Endothelial cell of umbilical vein (primary cell): ENCODE data around the gene AP4B1. TPM values are rescaled to one million over a fixed set of nuclear protein-coding genes. Genes with fewer than 3 reads are reported as not detected.

ENCODE experiments used
- BruUV-seq: library from RNA; stranded (reverse); fragments of 400-500 nt; replicated peaks from 2 replicates; lab custom pipeline; 2021; lab: Mats Ljungman, UMichigan
- CTCF ChIA-PET: fragments of 300-600, 350-600 bp; sonication (Branson Sonifier 250); formaldehyde crosslinking; loops from one replicate; lab custom pipeline; 2021; ENCODE audit warnings: antibody characterized with exemption, inconsistent platforms; lab: Charles Lee
- POLR2A ChIA-PET: fragments of 300-600, 350-600 bp; sonication (Branson Sonifier 250); formaldehyde crosslinking; loops from one replicate; lab custom pipeline; 2021; ENCODE audit warnings: antibody characterized with exemption, inconsistent platforms; lab: Charles Lee
- DNase-seq: peaks from one replicate; pipeline ENCODE4 v3.0.0-alpha.2; 2011; ENCODE audit warnings: low read depth, low spot score
- FAIRE-seq: peaks from 2 replicates; lab custom pipeline; 2011; peaks lifted over from hg19 to GRCh38; lab: Jason Lieb, UNC
- H2AFZ ChIP-seq: 2 replicates; pipeline ENCODE4 v1.6.0; 2012; ENCODE audit warnings: low read depth, low read length, control low read depth, inconsistent platforms
- H3K27ac ChIP-seq: 2 replicates; pipeline ENCODE4 v1.5.1; 2011; ENCODE audit warnings: low read depth, mild to moderate bottlenecking, control low read depth, low read length, moderate library complexity; ENCODE audit not compliant: insufficient read depth
- H3K27me3 ChIP-seq, 2 experiments: 2 replicates each; pipeline versions ENCODE4 v1.6.0 to v1.6.1; 2011; ENCODE audit warnings: low read length in 2 of 2, mixed read lengths in 1 of 2; ENCODE audit not compliant: control insufficient read depth in 2 of 2, insufficient read depth in 2 of 2
- H3K36me3 ChIP-seq, 2 experiments: 2 replicates in 1 of 2; 3 replicates in 1 of 2; pipeline ENCODE4 v1.5.1; 2011; ENCODE audit warnings: low read length in 2 of 2, mild to moderate bottlenecking in 1 of 2, moderate library complexity in 1 of 2; ENCODE audit not compliant: control insufficient read depth in 2 of 2, insufficient read depth in 2 of 2; ENCODE audit errors: extremely low read depth in 1 of 2
- H3K4me1 ChIP-seq: 3 replicates; pipeline ENCODE4 v1.5.1; 2011; ENCODE audit warnings: mild to moderate bottlenecking, low read length; ENCODE audit not compliant: control insufficient read depth, insufficient read depth; ENCODE audit errors: extremely low read depth
- H3K4me2 ChIP-seq: 2 replicates; pipeline ENCODE4 v1.6.1; 2011; ENCODE audit warnings: low read length, control low read depth, mixed read lengths; ENCODE audit not compliant: insufficient read depth
- H3K4me3 ChIP-seq, 3 experiments: fragments of 200-600 bp in 1 of 3; sonication (generic), shearing (Covaris generic) in 1 of 3; replicated peaks in 1 of 3; 2 replicates each; pipeline ENCODE4 v1.5.1; 2011 to 2016; ENCODE audit warnings: control low read depth in 3 of 3, low read length in 3 of 3, mild to moderate bottlenecking in 2 of 3, inconsistent platforms in 1 of 3, low read depth in 1 of 3, moderate library complexity in 1 of 3; ENCODE audit not compliant: insufficient read depth in 1 of 3
- H3K79me2 ChIP-seq: 2 replicates; pipeline ENCODE4 v1.6.0; 2012; ENCODE audit warnings: low read length, inconsistent platforms; ENCODE audit not compliant: control insufficient read depth, insufficient read depth
- H3K9ac ChIP-seq: replicated peaks from 2 replicates; pipeline ENCODE3; 2011; ENCODE audit warnings: low read length, control low read depth; ENCODE audit not compliant: insufficient read depth; ENCODE audit errors: extremely low read depth
- H3K9me1 ChIP-seq: replicated peaks from 3 replicates; pipeline ENCODE4 v1.6.0; 2011; ENCODE audit warnings: mild to moderate bottlenecking, low read length; ENCODE audit not compliant: control insufficient read depth, insufficient read depth; ENCODE audit errors: extremely low read depth
- H3K9me3 ChIP-seq: replicated peaks from 2 replicates; pipeline ENCODE4 v1.5.1; 2012; ENCODE audit warnings: low read length, inconsistent platforms; ENCODE audit not compliant: control insufficient read depth, insufficient read depth
- H4K20me1 ChIP-seq: replicated peaks from 2 replicates; pipeline ENCODE3; 2011; ENCODE audit warnings: mild to moderate bottlenecking, low read length; ENCODE audit not compliant: control insufficient read depth, insufficient read depth; ENCODE audit errors: extremely low read depth
- EZH2 ChIP-seq: IDR thresholded peaks from 2 replicates; pipeline ENCODE4 v1.6.1; 2012; ENCODE audit warnings: borderline replicate concordance, low read depth, mild to moderate bottlenecking, moderate library complexity, low read length, inconsistent platforms; ENCODE audit not compliant: severe bottlenecking
- FOS ChIP-seq: IDR thresholded peaks from 2 replicates; pipeline ENCODE4 v1.6.1; 2011; ENCODE audit warnings: mild to moderate bottlenecking, low read length, moderate library complexity, borderline replicate concordance; ENCODE audit not compliant: insufficient read depth
- GATA2 ChIP-seq: IDR thresholded peaks from 2 replicates; pipeline ENCODE4 v1.7.0; 2011; ENCODE audit warnings: low read depth, mild to moderate bottlenecking, moderate library complexity, mixed read lengths, low read length; ENCODE audit not compliant: insufficient read length, insufficient read depth
- JUN ChIP-seq: IDR thresholded peaks from 2 replicates; pipeline ENCODE4 v1.6.1; 2011; ENCODE audit warnings: borderline replicate concordance, low read depth; ENCODE audit not compliant: insufficient read length, insufficient read depth
- MYC ChIP-seq: IDR thresholded peaks from one replicate; pipeline ENCODE4 v1.6.1; 2011; ENCODE audit warnings: mild to moderate bottlenecking, low read depth, low read length
- POLR2A ChIP-seq: IDR thresholded peaks from 2 replicates; pipeline ENCODE4 v1.6.1; 2012; ENCODE audit warnings: low read depth, mild to moderate bottlenecking, control low read depth, low read length
- POLR2AphosphoS5 ChIP-seq: IDR thresholded peaks from 2 replicates; pipeline ENCODE4 v1.6.1; 2012; ENCODE audit warnings: low read depth, mild to moderate bottlenecking, control low read depth, low read length, moderate library complexity; ENCODE audit not compliant: insufficient read depth
- dilution Hi-C: fragments of 300-500 bp; cut with MboI; formaldehyde crosslinking; loops from one replicate; pipeline ENCODE4 v1.15.0; 2019; ENCODE audit warnings: low sequenced_read_pairs; ENCODE audit not compliant: extremely low pct_ligation_motif_present
- intact Hi-C: fragments of 100-400 bp; cut with micrococcal nuclease; formaldehyde crosslinking; loops from one replicate; pipeline ENCODE4 v1.10.0; 2022
- polyA plus RNA-seq, 4 experiments: library from polyadenylated mRNA; depleted of rRNA in 3 of 4; stranded (reverse) in 3 of 4; unstranded in 1 of 4; fragments of >200 nt; gene quantifications; 2 replicates each; pipeline versions ENCODE4 v1.2.1 to v1.2.3, GENCODE V29; 2011 to 2012; ENCODE audit warnings: missing spikeins in 1 of 4
- total RNA-seq: library from RNA; stranded (reverse); gene quantifications from 2 replicates; pipeline ENCODE4 v1.2.3, GENCODE V29; 2021
- TF ChIP-seq, protein P1 (sequence below): IDR thresholded peaks from 2 replicates; pipeline ENCODE4 v1.6.1; 2011; ENCODE audit not compliant: insufficient read depth, insufficient read length
- TF ChIP-seq, protein P2 (sequence below), 2 donors: IDR thresholded peaks; 1 replicate in 1 of 2; 2 replicates in 1 of 2; pipeline ENCODE4 v1.5.1; 2011; ENCODE audit warnings: low read length in 2 of 2, mild to moderate bottlenecking in 2 of 2, moderate library complexity in 2 of 2, control low read depth in 1 of 2, inconsistent platforms in 1 of 2, low read depth in 1 of 2; ENCODE audit not compliant: insufficient read depth in 1 of 2; ENCODE audit errors: extremely low read depth in 1 of 2

AP4B1 gene
- total and polyA plus RNA-seq, 2 donors (not counting 3 experiments of a cell fraction or from before 2014, with no cell fraction given) = 21.9 to 33.0 TPM

DNA sequence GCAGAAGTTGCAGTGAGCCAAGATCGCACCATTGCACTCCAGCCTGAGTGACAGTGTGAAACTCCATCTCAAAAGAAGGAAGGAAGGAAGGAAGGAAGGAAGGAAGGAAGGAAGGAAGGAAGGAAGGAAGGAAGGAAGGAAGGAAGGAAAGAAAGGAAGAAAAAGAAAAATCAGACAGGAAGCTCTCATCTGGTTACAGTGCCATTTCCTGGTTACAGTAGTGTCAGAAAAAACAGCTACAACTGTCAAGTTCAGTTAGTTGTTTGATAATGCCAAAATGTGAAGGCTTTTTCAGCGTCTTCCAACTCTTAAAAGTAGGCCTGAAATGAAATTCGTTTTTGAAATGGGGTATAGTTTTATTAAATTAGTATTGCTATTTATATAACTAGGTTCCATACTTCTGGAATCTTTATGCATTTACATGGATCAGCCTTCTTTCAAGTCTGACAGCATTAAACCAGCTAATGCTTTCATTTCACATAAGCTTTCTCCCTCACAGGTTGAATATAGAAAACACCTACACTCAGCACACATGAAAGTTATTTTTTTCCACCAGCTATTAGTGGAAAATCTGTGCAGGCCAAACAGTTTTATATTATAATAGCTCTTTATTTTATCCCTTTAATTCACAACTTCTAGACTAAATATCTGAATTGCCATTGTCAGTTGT, 54.3 kb downstream of the AP4B1 start:
- BruUV-seq = no TSS peak
- Histone ChIP-seq H3K27me3 (no peaks in the 10 kb centered on the region), H2AFZ (no peak overlapping the region), H4K20me1 (no peaks in the 10 kb centered on the region), H3K36me3 (no peaks in the 10 kb centered on the region), H3K9ac (no peak overlapping the region), H3K79me2 (no peaks in the 10 kb centered on the region), H3K4me3 (no peak overlapping the region), H3K27ac (no peak overlapping the region), H3K9me1 (no peaks in the 10 kb centered on the region), H3K9me3 (no peaks in the 10 kb centered on the region), H3K4me2 (no peak overlapping the region), H3K4me1 (no peaks in the 10 kb centered on the region)
- ChIA-PET POLR2A (no interaction called here), CTCF (interaction anchor here (0.5 to 1.2 kb wide), 3 partner anchors 9 to 15 kb away, joined by 3 to 7 read pairs (median 6); no protein-coding TSS in a partner anchor)
- dilution Hi-C loops = no loop called here
- DNase-seq (no peak), FAIRE-seq (no peak)
- intact Hi-C loops = no loop called here
- no peak for TF ChIP-seq MYC
- no peak for TF ChIP-seq POLR2AphosphoS5
- TF ChIP-seq, protein P1, sequence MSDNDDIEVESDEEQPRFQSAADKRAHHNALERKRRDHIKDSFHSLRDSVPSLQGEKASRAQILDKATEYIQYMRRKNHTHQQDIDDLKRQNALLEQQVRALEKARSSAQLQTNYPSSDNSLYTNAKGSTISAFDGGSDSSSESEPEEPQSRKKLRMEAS = no peak
- TF ChIP-seq EZH2 = no peak
- no peak for TF ChIP-seq FOS
- TF ChIP-seq POLR2A = no peak
- TF ChIP-seq, protein P2, sequence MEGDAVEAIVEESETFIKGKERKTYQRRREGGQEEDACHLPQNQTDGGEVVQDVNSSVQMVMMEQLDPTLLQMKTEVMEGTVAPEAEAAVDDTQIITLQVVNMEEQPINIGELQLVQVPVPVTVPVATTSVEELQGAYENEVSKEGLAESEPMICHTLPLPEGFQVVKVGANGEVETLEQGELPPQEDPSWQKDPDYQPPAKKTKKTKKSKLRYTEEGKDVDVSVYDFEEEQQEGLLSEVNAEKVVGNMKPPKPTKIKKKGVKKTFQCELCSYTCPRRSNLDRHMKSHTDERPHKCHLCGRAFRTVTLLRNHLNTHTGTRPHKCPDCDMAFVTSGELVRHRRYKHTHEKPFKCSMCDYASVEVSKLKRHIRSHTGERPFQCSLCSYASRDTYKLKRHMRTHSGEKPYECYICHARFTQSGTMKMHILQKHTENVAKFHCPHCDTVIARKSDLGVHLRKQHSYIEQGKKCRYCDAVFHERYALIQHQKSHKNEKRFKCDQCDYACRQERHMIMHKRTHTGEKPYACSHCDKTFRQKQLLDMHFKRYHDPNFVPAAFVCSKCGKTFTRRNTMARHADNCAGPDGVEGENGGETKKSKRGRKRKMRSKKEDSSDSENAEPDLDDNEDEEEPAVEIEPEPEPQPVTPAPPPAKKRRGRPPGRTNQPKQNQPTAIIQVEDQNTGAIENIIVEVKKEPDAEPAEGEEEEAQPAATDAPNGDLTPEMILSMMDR (IDR thresholded peaks at IDR 0.05; ENCODE audit: extremely low read depth in 1 of 2, insufficient read depth in 1 of 2, low read depth in 1 of 2, low read length in 2 of 2) = no peak
- TF ChIP-seq GATA2 = no peak
- TF ChIP-seq JUN = no peak
